Stimulated activated CD8-positive, alpha-beta memory T cell treated with anti-CD3 and anti-CD28 coated beads, Interleukin-7, amount 100 ng/mL, for 4 hours (primary cell): ENCODE measurements around the gene DEGS1.

Experiments used
- DNase-seq, 2 donors: peaks; one replicate each; pipeline ENCODE4 v3.0.0-alpha.2; 2020; ENCODE audit warnings: low read depth in 2 of 2

DEGS1 gene

DNA sequence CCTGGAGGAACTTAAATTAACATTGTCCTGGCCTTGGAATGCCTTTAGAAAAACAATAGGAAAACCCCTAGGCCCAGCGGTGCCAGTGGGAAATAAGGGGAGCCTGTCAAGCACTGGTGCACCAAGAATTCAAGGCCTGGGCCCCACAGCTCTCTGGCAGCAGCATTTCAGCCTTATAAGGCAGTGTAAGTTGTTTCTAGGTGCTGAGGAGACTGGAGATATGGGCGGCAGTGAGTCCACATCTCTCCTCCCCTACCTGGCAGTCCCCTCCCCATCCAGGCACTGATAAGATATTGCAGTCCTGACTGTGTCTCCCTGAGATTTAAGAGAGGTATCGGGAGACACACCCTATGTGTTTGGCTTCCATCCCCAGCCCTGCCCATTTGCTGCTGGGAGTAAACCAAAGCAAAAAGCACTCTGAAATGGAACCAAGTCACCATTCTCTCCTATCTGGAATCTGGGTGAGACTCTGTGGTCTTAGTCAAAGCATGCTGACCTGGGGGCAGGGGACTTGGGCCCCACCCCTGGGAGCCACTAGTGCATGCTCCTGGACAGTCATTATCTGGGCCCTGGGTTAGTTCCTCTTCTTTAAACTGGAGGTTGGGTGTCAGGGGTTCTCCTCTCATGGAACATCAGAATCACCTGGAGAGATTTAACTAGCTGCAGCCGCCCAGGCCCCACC lies 30.5 kb downstream of the DEGS1 start:
- DNase-seq: no peak

GRCh38 chr1:224216382-224216781 lies 33.3 kb downstream of the DEGS1 start:
- no peak for DNase-seq

DNA sequence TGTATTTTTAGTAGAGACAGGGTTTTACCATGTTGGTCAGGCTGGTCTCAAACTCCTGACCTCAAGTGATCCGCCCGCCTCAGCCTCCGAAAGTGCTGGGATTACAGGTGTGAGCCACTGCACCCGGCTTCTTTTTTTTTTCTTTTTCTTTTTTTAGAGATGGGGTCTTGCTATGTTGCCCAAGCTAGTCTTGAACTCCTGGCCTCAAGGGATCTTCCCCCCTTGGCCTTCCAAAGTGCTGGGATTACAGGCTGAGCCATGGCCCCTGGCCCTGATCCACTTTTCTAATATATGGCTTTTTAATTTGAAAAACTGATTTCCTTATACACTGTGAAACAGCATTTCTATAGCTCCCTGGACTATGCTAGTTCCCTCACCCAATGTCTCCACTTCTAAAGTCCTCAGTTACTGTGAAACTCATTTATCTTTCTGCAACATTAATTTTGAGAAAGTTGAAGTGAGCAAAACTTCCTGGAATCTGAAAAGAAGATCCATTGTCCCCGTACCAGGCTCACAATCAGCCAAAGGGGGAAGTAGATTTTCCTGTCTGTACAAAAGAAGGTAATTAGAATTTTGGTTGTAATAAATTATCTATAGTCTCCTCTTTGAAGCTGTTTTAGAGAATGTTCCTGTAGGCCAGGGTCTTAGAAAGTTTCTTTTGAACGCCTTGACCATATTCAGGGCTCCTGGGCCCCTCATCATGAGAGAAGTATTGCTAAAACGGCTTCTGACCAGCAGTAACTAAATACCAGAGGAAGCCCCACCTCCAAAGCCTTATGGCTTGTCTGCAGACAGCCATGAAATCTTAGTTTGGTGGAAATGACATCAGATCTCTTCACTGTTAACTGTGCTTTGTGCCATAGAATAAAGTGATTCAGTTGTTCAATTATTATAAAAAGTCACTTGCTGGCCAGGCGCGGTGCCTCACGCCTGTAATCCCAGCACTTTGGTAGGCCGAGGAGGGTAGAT lies 34.9 kb downstream of the DEGS1 start:
- no peak for DNase-seq

GRCh38 chr1:224219011-224219611 lies 36.1 kb downstream of the DEGS1 start:
- DNase-seq: no peak

DNA sequence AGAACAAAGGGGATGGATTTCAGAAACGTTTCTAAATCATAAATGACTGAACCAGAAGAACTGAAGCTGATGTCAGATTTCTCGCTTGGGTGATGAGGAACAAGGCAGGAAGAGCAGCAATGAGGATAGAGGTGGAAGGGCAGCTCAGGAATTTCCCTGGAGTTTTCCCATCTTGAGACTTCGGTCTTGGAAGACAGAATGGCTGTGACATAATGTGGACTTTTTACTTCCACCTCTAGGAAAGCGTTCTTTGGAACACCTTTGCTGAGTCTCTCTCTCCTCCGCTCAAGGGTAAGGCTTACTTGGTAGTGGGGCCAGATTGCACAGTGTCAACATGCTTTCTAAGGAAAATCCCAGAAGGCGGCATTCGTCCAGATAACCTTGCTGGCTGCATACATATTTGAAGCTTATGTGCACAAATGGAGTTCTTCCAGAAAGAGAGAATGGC lies 36.6 kb downstream of the DEGS1 start:
- no peak for DNase-seq

DNA sequence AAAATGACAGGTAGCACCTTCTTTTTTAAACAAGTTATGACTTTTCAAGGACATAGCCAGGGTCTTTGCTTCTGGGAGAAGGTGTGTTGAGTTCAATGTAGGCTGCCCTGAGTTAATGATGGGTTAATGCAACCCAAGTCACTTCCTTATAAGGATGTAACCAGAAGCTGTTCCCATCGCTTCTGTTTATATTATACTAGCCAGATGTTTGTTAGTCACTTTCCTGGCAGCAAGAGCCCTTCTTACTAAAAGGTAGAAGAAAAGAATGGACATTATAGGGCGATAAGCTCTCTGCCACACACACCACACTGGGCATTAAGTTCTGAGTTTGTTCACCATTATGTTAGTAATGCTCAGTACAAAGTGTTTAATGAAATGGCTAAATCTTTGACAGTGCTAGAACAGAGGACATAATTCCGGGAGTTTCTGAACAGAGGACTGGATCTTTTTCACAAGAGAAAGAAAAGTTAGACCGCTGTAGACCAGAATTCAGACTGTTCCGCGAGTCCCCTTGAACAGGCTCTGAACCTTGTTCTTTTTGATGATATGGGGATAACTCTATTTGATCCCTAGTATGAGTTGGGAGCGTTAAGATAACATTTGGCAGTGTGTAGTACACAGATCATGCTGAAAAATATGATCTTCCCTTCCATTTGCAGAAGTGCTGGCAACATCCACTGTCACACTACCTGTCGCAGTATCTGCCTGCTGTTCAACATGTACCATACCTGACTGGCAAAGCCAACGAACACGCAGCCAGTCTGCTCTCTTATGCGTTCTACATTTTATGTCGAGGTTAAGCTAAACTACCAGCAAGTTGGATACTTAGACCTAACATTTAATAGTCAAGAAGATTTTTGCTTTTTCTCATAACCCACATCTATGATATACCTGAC lies 41.0 kb downstream of the DEGS1 start:
- DNase-seq: no peak

GRCh38 chr1:224226849-224227502 lies 43.9 kb downstream of the DEGS1 start:
- no peak for DNase-seq

DNA sequence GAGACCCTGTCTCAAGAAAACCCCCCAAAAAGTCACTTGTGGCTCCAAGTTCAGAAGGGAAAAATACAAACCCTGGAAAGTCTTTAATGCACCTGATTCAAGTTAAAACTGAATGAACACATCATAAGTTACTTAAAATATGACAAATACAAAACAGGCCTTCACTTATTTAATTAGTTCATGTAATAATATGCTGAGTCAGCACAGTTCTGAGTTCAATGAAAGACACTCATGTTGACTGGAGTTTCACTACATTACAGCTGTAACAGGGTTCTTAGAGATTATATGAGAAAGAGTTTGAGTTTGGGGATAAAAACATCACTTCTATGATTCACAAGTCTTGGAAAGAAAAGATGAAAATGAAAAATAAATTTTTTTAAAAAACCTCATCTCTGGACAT lies 51.0 kb downstream of the DEGS1 start:
- DNase-seq: no peak

- no peak for DNase-seq
These were observed 52.9 kb downstream of the DEGS1 start for GRCh38 chr1:224235813-224236493.

DNA sequence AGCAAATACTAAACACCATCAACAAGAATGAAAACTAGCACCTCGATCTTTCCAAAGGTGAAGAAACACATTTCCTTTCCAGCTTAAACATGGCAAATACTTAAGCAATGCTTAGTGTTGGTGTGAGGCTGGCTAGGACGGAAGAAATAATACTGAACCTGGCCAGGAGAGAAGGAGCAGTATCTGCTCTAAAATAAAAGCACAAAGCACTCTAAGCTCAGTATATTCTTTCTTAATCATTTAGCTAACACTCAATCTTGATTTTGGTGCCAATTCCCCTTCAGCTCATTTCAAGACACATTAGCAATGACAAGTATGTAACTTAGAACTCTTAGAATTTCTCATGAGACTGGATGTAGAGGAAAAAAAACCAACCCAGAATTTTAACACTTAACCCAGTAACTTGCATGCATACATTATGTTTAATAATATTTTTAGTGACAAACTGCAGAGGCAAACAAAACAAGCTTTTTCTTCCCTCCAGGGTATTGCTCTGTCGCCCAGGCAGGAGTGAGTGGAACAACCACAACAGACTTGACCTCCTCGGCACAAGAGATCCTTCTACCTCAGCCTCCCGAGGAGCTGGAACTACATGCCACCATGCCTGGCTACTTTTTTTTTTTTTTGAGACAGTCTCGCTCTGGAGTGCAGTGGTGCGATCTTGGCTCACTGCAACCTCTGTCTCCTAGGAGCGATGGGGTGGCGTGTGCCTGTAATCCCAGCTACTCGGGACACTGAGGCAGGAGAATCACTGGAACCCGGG lies 54.3 kb downstream of the DEGS1 start:
- no peak for DNase-seq

DNA sequence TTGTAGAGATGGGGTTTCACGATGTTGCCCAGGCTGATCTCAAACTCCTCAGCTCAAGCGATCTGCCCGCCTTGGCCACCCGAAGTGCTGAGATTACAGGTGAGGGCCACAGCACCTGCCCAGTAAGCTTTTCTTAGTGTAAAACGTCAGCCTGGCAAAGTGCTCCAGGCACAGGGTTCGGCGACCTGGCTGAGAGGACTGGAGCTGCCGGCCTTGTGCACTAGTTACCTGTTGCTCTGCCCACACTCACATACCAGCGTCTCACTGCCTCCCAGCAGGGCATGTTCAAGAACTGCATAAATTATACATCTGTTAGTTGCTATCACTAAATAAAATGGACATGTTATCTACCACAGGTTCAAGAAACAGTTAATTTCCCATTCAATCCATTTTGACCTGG lies 55.2 kb downstream of the DEGS1 start:
- DNase-seq: no peak

GRCh38 chr1:224238756-224239155 lies 55.7 kb downstream of the DEGS1 start:
- no peak for DNase-seq
